Fibroblast of lung (primary cell): ENCODE results near the gene MTURN. TPM values are rescaled to one million over a fixed set of nuclear protein-coding genes. Genes with fewer than 3 reads are reported as not detected.

Experiments
- DNase-seq, 2 donors: peaks; one replicate each; pipeline versions ENCODE4 v3.0.0 to v3.0.0-alpha.2; 2010; ENCODE audit warnings: low read depth in 2 of 2
- H2AFZ ChIP-seq: 2 replicates; pipeline ENCODE4 v1.5.1; 2012; ENCODE audit warnings: low read length, control low read depth, inconsistent platforms
- H3K27ac ChIP-seq: 2 replicates; pipeline ENCODE4 v1.5.1; 2011; ENCODE audit warnings: low read length, control low read depth; ENCODE audit not compliant: insufficient read depth
- H3K27me3 ChIP-seq: 2 replicates; pipeline ENCODE4 v1.5.1; 2011; ENCODE audit warnings: mild to moderate bottlenecking, low read length; ENCODE audit not compliant: control insufficient read depth, insufficient read depth
- H3K36me3 ChIP-seq: 2 replicates; pipeline ENCODE4 v1.5.1; 2011; ENCODE audit warnings: low read length; ENCODE audit not compliant: control insufficient read depth, insufficient read depth
- H3K4me1 ChIP-seq: 2 replicates; pipeline ENCODE4 v1.5.1; 2011; ENCODE audit warnings: low read length; ENCODE audit not compliant: control insufficient read depth, insufficient read depth; ENCODE audit errors: extremely low read depth
- H3K4me2 ChIP-seq: 2 replicates; pipeline ENCODE4 v1.5.1; 2011; ENCODE audit warnings: low read length, control low read depth; ENCODE audit not compliant: insufficient read depth; ENCODE audit errors: extremely low read depth
- H3K4me3 ChIP-seq, 4 experiments: fragments of 200-600 bp in 1 of 4; sonication (generic) in 1 of 4; replicated peaks in 1 of 4; 2 replicates each; pipeline ENCODE4 v1.5.1; 2011 to 2016; ENCODE audit warnings: low read length in 4 of 4, low read depth in 3 of 4, mild to moderate bottlenecking in 3 of 4, control low read depth in 2 of 4, inconsistent platforms in 1 of 4, mixed read lengths in 1 of 4; ENCODE audit not compliant: insufficient read depth in 1 of 4; ENCODE audit errors: control extremely low read depth in 1 of 4
- H3K79me2 ChIP-seq: 2 replicates; pipeline ENCODE4 v1.5.1; 2012; ENCODE audit warnings: mild to moderate bottlenecking, low read length, inconsistent platforms; ENCODE audit not compliant: control insufficient read depth, insufficient read depth
- H3K9ac ChIP-seq: 2 replicates; pipeline ENCODE4 v1.5.1; 2011; ENCODE audit warnings: mild to moderate bottlenecking, low read length, control low read depth; ENCODE audit not compliant: insufficient read depth
- H3K9me3 ChIP-seq: 2 replicates; pipeline ENCODE4 v1.5.1; 2012; ENCODE audit warnings: low read depth, low read length; ENCODE audit not compliant: control insufficient read depth, insufficient read depth
- H4K20me1 ChIP-seq: 2 replicates; pipeline ENCODE4 v1.5.1; 2011; ENCODE audit warnings: low read length; ENCODE audit not compliant: control insufficient read depth, insufficient read depth; ENCODE audit errors: extremely low read depth
- EZH2 ChIP-seq: IDR thresholded peaks from 2 replicates; pipeline ENCODE4 v1.5.1; 2012; ENCODE audit warnings: low read length, control low read depth, mild to moderate bottlenecking; ENCODE audit errors: missing control alignments
- polyA plus RNA-seq, 2 donors: library from polyadenylated mRNA; depleted of rRNA in 1 of 2; stranded (reverse) in 1 of 2; unstranded in 1 of 2; fragments of >200 nt; gene quantifications; 2 replicates each; pipeline ENCODE4 v1.2.1, GENCODE V29; 2011 to 2012; ENCODE audit warnings: missing spikeins in 1 of 2
- total RNA-seq: library from RNA; depleted of rRNA; stranded (reverse); fragments of >200 nt; gene quantifications from 2 replicates; pipeline ENCODE4 v1.2.1, GENCODE V29; 2014
- TF ChIP-seq, protein P1 (sequence below), 2 donors: IDR thresholded peaks in 1 of 2; conservative IDR thresholded peaks in 1 of 2; 1 replicate in 1 of 2; 2 replicates in 1 of 2; pipeline ENCODE4 v1.5.1; 2011 to 2012; ENCODE audit warnings: low read length in 2 of 2, control low read depth in 1 of 2, inconsistent platforms in 1 of 2, low read depth in 1 of 2, mild to moderate bottlenecking in 1 of 2

The MTURN gene
- total and polyA plus RNA-seq, 2 donors (not counting 1 experiment from before 2014, with no cell fraction given), result 7.1 to 12.9 TPM

DNA sequence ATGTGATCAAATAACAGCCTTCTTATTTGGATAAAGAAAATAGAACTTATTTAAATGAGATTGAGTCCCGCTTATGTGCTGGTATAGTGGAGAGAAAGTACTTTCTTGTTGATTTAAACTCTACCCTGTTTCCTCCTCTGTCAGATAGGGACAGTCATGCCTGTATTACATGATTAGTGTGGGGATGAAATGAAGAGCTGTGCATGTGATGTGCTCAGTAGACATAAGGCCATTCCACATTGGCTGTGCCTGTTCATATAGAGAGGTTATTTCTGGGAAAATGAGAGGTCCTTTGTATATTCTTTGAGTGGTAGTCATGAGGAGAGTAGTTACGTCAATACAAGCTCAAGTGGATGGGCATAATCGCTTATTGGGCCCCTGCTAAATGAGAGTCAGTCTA lies 5.7 kb downstream of the MTURN start:
- no peaks in the 10 kb centered on the region for H3K79me2 ChIP-seq
- no peak overlapping the region for H2AFZ ChIP-seq
- TF ChIP-seq, protein P1, sequence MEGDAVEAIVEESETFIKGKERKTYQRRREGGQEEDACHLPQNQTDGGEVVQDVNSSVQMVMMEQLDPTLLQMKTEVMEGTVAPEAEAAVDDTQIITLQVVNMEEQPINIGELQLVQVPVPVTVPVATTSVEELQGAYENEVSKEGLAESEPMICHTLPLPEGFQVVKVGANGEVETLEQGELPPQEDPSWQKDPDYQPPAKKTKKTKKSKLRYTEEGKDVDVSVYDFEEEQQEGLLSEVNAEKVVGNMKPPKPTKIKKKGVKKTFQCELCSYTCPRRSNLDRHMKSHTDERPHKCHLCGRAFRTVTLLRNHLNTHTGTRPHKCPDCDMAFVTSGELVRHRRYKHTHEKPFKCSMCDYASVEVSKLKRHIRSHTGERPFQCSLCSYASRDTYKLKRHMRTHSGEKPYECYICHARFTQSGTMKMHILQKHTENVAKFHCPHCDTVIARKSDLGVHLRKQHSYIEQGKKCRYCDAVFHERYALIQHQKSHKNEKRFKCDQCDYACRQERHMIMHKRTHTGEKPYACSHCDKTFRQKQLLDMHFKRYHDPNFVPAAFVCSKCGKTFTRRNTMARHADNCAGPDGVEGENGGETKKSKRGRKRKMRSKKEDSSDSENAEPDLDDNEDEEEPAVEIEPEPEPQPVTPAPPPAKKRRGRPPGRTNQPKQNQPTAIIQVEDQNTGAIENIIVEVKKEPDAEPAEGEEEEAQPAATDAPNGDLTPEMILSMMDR (conservative IDR thresholded peaks at IDR 0.05 in 1 of 2, IDR thresholded peaks at IDR 0.05 in 1 of 2; ENCODE audit: low read depth in 1 of 2, low read length in 2 of 2), result no peak
- TF ChIP-seq EZH2, result no peak
- H3K4me2 ChIP-seq, result no peak overlapping the region
- no peak for DNase-seq
- no peaks in the 10 kb centered on the region for H4K20me1 ChIP-seq
- no peak overlapping the region for H3K4me3 ChIP-seq
- peaks cover 6% of the 10 kb centered on the region for H3K4me1 ChIP-seq
- no peak overlapping the region for H3K9ac ChIP-seq
- no peaks in the 10 kb centered on the region for H3K9me3 ChIP-seq
- no peak overlapping the region for H3K27ac ChIP-seq
- no peaks in the 10 kb centered on the region for H3K36me3 ChIP-seq
- H3K27me3 ChIP-seq, result no peaks in the 10 kb centered on the region

DNA sequence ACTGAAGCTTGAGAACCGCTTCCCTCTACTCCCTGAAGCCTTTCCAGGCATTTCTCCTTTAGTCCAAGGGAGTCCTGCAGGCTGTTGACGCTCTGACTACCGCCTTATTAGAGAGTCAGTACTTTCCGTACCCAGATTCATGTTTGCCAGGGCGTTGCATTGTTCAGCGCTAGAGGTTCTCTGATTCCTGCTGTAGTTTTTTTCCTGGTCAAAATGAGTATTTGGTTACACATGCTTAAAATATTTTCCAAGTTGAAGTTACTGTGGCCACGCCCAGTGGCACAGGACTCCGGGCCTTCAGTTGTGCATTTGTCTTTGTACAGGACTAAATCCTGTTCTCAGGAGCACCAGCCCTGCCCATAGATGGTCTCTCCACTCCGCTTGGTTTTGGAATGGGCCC lies 7.9 kb downstream of the MTURN start:
- TF ChIP-seq, protein P1 (conservative IDR thresholded peaks at IDR 0.05 in 1 of 2, IDR thresholded peaks at IDR 0.05 in 1 of 2; ENCODE audit: low read depth in 1 of 2, low read length in 2 of 2), result no peak
- no peak for TF ChIP-seq EZH2
- no peaks in the 10 kb centered on the region for H3K36me3 ChIP-seq
- no peak overlapping the region for H3K9ac ChIP-seq
- H3K27me3 ChIP-seq, result no peaks in the 10 kb centered on the region
- no peaks in the 10 kb centered on the region for H3K79me2 ChIP-seq
- peak; percentile 43 to 79 for DNase-seq
- H3K9me3 ChIP-seq, result no peaks in the 10 kb centered on the region
- peak overlapping the region; percentile 56 for H3K4me2 ChIP-seq
- H3K4me1 ChIP-seq, result peaks cover 6% of the 10 kb centered on the region
- H2AFZ ChIP-seq, result peak overlapping the region; percentile 13
- H3K27ac ChIP-seq, result peak overlapping the region; percentile 3
- H3K4me3 ChIP-seq, result no peak overlapping the region
- no peaks in the 10 kb centered on the region for H4K20me1 ChIP-seq

DNA sequence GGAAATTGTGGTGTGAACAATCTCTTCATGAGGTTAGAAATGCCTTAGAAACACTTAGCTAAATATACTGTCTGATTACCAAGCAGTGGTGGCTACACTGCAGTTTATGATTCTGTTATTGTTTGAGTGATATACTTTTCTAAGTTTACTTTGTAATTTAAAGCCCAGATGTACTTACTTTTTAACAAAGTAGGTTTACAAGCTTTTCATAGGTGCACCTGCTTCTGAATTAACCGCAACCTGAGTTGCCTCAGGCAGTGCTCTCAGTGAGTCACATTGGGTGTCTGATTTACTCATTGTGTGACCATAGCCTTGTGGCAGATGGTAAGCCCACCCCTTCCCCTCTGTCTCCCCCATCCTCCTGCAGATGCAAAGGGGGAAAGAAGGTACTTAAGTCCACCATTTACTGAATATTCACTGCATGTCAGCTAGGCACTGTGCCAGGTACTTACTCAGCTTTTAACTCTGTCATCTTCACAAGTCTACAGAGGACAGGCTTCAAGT lies 9.0 kb downstream of the MTURN start:
- Histone ChIP-seq H2AFZ (no peak overlapping the region), H3K27me3 (no peaks in the 10 kb centered on the region), H3K4me3 (no peak overlapping the region), H3K79me2 (no peaks in the 10 kb centered on the region), H3K4me1 (peaks cover 6% of the 10 kb centered on the region), H4K20me1 (no peaks in the 10 kb centered on the region), H3K36me3 (no peaks in the 10 kb centered on the region), H3K9me3 (no peaks in the 10 kb centered on the region), H3K9ac (no peak overlapping the region), H3K27ac (no peak overlapping the region), H3K4me2 (no peak overlapping the region)
- TF ChIP-seq, protein P1 (conservative IDR thresholded peaks at IDR 0.05 in 1 of 2, IDR thresholded peaks at IDR 0.05 in 1 of 2; ENCODE audit: low read depth in 1 of 2, low read length in 2 of 2), result no peak
- TF ChIP-seq EZH2, result no peak
- peak; percentile 43 to 59 for DNase-seq
